Measurements from ENCODE around the gene OTX2.

DNA sequence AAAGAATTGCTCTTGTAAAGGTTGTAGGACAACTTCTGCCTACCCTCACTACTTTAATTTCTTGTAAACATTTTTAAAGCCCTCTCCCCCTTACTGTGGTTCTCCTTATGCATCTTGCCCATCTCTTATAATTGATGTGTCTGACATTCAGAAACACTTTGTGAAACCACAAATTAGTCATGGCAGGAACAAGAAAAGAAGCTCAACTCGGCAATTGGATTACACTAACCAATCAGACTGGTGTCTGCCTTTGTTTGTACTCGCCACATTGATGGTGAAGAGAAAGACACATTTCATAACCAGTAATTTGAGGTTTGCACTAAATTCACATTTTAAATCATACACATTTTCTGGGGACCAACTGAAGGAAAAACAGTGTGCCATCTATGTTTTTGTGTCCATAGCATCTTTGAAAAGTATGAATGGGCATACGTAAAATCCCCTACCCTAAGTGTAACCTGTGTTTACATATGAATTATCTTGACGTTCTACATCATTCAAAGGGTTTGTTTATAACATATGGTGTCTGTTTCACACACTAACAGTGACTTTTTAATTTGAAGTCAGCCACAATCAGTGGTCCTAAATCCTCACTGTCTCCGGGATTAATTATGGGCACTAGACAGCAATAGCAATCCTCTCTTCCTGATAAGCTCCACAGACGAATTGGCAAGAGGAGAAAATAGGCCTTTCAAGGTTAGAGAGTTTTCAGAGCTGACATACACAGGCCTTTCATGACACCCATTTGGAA lies 49.9 kb downstream of the OTX2 start:
- TF ChIP-seq POLR2A (IDR thresholded peaks at IDR 0.05; ENCODE audit: low read depth, low read length) (no peak), SPI1 (IDR thresholded peaks at IDR 0.05; ENCODE audit: low read depth, low read length) (no peak), POU2F2 (IDR thresholded peaks at IDR 0.05; ENCODE audit: low read depth, low read length) (no peak)
